Neuronal stem cell (in vitro differentiated cells): ENCODE measurements around the gene DRD4.
A peak's percentile ranks its signal among the peaks of the same experiment; 100 is the strongest.

Experiments used
- DNase-seq: peaks from one replicate; pipeline ENCODE4 v3.0.0-alpha.2; 2013; ENCODE audit warnings: low spot score
- H2AFZ ChIP-seq: one replicate; pipeline ENCODE4 v1.6.1; 2013; ENCODE audit warnings: mild to moderate bottlenecking, low read length, inconsistent platforms
- H2AK5ac ChIP-seq: 2 replicates; pipeline ENCODE4 v1.6.1; 2013; ENCODE audit warnings: low read depth, mild to moderate bottlenecking, inconsistent platforms, low read length, moderate library complexity, mixed read lengths
- H2BK120ac ChIP-seq: 2 replicates; pipeline ENCODE4 v1.6.1; 2013; ENCODE audit warnings: low read depth, mild to moderate bottlenecking, inconsistent platforms, low read length, moderate library complexity, mixed read lengths
- H2BK12ac ChIP-seq: one replicate; pipeline ENCODE4 v1.6.1; 2013; ENCODE audit warnings: low read length, inconsistent platforms
- H2BK15ac ChIP-seq: 2 replicates; pipeline ENCODE4 v1.6.1; 2013; ENCODE audit warnings: mild to moderate bottlenecking, low read length, inconsistent platforms, mixed read lengths
- H2BK5ac ChIP-seq: one replicate; pipeline ENCODE4 v1.6.1; 2013; ENCODE audit warnings: inconsistent platforms, mild to moderate bottlenecking, low read length, moderate library complexity
- H3K14ac ChIP-seq: one replicate; pipeline ENCODE4 v1.6.1; 2013; ENCODE audit warnings: low read length, inconsistent platforms
- H3K18ac ChIP-seq: 2 replicates; pipeline ENCODE4 v1.6.1; 2013; ENCODE audit warnings: low read length, inconsistent platforms
- H3K23ac ChIP-seq: 2 replicates; pipeline ENCODE4 v1.6.1; 2013; ENCODE audit warnings: low read depth, mild to moderate bottlenecking, mixed read lengths, low read length, inconsistent platforms; ENCODE audit not compliant: poor library complexity
- H3K27ac ChIP-seq: replicated peaks from 3 replicates; pipeline ENCODE4 v1.5.1; 2013; ENCODE audit warnings: low read length, inconsistent platforms
- H3K27me3 ChIP-seq, 3 experiments: 2 replicates each; pipeline ENCODE4 v1.6.1; 2013; ENCODE audit warnings: low read length in 3 of 3, mild to moderate bottlenecking in 2 of 3, inconsistent platforms in 1 of 3, low read depth in 1 of 3, mixed read lengths in 1 of 3, moderate library complexity in 1 of 3; ENCODE audit not compliant: control insufficient read depth in 3 of 3, insufficient read depth in 3 of 3
- H3K36me3 ChIP-seq, 2 donors: replicated peaks in 1 of 2; 2 replicates each; pipeline ENCODE4 v1.6.1; 2013; ENCODE audit warnings: low read length in 2 of 2; ENCODE audit not compliant: control insufficient read depth in 2 of 2, insufficient read depth in 2 of 2
- H3K4ac ChIP-seq: 2 replicates; pipeline ENCODE4 v1.6.1; 2013; ENCODE audit warnings: inconsistent platforms, mild to moderate bottlenecking, low read length, moderate library complexity
- H3K4me1 ChIP-seq, 2 donors: 1 replicate in 1 of 2; 2 replicates in 1 of 2; pipeline ENCODE4 v1.6.1; 2013; ENCODE audit warnings: low read length in 2 of 2, low read depth in 1 of 2; ENCODE audit not compliant: control insufficient read depth in 2 of 2, insufficient read depth in 1 of 2
- H3K4me2 ChIP-seq: one replicate; pipeline ENCODE4 v1.6.1; 2013; ENCODE audit warnings: mild to moderate bottlenecking, low read length, inconsistent platforms; ENCODE audit not compliant: insufficient read depth, poor library complexity, severe bottlenecking
- H3K4me3 ChIP-seq, 2 donors: 2 replicates each; pipeline ENCODE4 v1.5.1; 2013; ENCODE audit warnings: low read length in 2 of 2, mild to moderate bottlenecking in 2 of 2, inconsistent platforms in 1 of 2, moderate library complexity in 1 of 2
- H3K79me1 ChIP-seq: one replicate; pipeline ENCODE4 v1.6.1; 2013; ENCODE audit warnings: low read depth, mild to moderate bottlenecking, inconsistent platforms, low read length, moderate library complexity
- H3K9ac ChIP-seq: one replicate; pipeline ENCODE4 v1.6.1; 2013; ENCODE audit warnings: mild to moderate bottlenecking, low read depth, low read length, inconsistent platforms; ENCODE audit not compliant: poor library complexity
- H3K9me3 ChIP-seq, 2 donors: replicated peaks in 1 of 2; 2 replicates each; pipeline versions ENCODE3 to v1.6.1; 2013; ENCODE audit warnings: low read length in 2 of 2, mild to moderate bottlenecking in 2 of 2, inconsistent platforms in 1 of 2, low read depth in 1 of 2, mixed read lengths in 1 of 2, moderate library complexity in 1 of 2; ENCODE audit not compliant: control insufficient read depth in 2 of 2, insufficient read depth in 1 of 2
- H4K8ac ChIP-seq: one replicate; pipeline ENCODE4 v1.6.1; 2013; ENCODE audit warnings: low read depth, mild to moderate bottlenecking, inconsistent platforms, low read length, moderate library complexity
- H4K91ac ChIP-seq: one replicate; pipeline ENCODE4 v1.6.1; 2013; ENCODE audit warnings: low read length, low read depth, mild to moderate bottlenecking, inconsistent platforms; ENCODE audit not compliant: poor library complexity
- WGBS, 2 donors: extraction: QIAGEN DNeasy Blood & Tissue Kit; methylation state at CpG; one replicate each; pipeline ENCODE4 v1.1.7; 2013; ENCODE audit warnings: missing lambda C conversion rate in 2 of 2, mixed read lengths in 1 of 2; ENCODE audit not compliant: insufficient read length in 2 of 2, insufficient replicate concordance in 1 of 2; ENCODE audit errors: extremely low coverage in 2 of 2; 5-methylcytosine and 5-hydroxymethylcytosine counted together

DRD4 gene

GRCh38 chr11:641806-642370, 4.8 kb downstream of the DRD4 start:
- Histone ChIP-seq H3K4ac (no peak overlapping the region), H3K27ac (no peak overlapping the region), H3K9me3 (peaks cover 0 to 6% of the 10 kb centered on the region in 2 donors), H3K9ac (no peak overlapping the region), H3K79me1 (peaks cover 12% of the 10 kb centered on the region), H2AFZ (no peak overlapping the region), H4K8ac (no peak overlapping the region), H3K4me2 (no peak overlapping the region), H2BK5ac (no peak overlapping the region), H2BK12ac (no peak overlapping the region), H3K18ac (peak overlapping the region; percentile 4), H3K23ac (peak overlapping the region; percentile 57), H3K4me1 (peaks cover 15% of the 10 kb centered on the region in 2 donors), H3K36me3 (peaks cover 5 to 47% of the 10 kb centered on the region in 2 donors), H3K27me3 (peaks cover 0 to 14% (median 5%) of the 10 kb centered on the region in 3 experiments), H2BK120ac (peak overlapping the region; percentile 100), H3K4me3 (no peak overlapping the region), H4K91ac (no peak overlapping the region), H2BK15ac (no peak overlapping the region), H2AK5ac (peak overlapping the region; percentile 20), H3K14ac (no peak overlapping the region)
- no CpG with 5 or more reads among the region's 19 CpGs for WGBS, 2 donors
- no peak for DNase-seq

GRCh38 chr11:643366-643765, 6.3 kb downstream of the DRD4 start:
- WGBS, 2 donors, result no CpG with 5 or more reads among the region's 9 CpGs
- Histone ChIP-seq H2BK15ac (no peak overlapping the region), H2AK5ac (no peak overlapping the region), H3K27me3 (peaks cover 0 to 4% (median 2%) of the 10 kb centered on the region in 3 experiments), H3K4me3 (no peak overlapping the region), H3K27ac (no peak overlapping the region), H3K36me3 (peaks cover 5 to 54% of the 10 kb centered on the region in 2 donors), H3K4ac (no peak overlapping the region), H3K18ac (peak overlapping the region; percentile 11), H3K4me1 (peaks cover 8 to 9% of the 10 kb centered on the region in 2 donors), H3K4me2 (no peak overlapping the region), H4K91ac (no peak overlapping the region), H3K14ac (no peak overlapping the region), H2AFZ (no peak overlapping the region), H3K23ac (no peak overlapping the region), H3K9me3 (peaks cover 0 to 6% of the 10 kb centered on the region in 2 donors), H2BK12ac (no peak overlapping the region), H3K79me1 (peaks cover 8% of the 10 kb centered on the region), H3K9ac (peak overlapping the region; percentile 50), H2BK5ac (no peak overlapping the region), H2BK120ac (no peak overlapping the region), H4K8ac (no peak overlapping the region)
- no peak for DNase-seq

DNA sequence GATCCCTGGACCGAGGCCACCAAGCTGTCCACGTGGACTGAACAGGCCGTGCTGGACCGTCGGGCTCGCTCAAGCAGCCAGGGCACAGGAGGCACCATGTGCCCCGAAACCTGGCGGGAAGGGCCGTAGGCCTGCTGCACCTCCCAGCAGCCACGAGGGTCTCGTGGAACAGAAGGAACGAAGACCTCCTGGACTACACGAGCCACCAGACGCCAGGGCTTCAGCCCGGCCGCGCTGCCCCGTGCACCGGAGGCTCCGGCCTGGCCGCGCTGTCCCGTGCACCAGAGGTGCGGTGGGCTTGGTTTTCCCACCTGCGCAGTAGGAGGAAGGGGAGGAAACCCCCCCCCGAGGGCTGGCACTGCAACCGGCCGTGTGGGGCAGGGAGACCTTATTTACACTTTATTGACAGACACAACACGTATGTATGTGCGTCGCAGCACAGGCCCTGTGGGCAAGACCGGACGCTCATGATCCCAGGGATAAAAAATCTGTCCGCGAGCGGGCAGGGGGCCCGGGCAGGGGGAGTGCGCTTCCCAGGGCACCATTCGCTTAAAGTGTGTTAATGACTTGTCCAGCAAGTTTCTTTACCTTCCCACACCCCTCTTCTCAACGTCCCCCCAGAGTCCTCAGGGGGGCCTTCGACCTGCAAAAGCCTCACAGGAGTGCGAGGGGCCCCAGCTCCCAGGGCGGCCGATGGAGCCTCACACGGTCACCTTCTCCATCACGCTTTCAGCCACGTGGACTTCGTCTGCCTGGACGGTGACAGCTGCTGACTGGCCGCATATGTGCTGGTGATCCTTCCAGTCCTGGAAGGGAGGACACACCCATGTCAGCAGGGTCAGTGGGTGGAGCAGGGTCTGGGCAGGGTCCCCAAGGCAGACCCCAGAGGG, 7.0 kb downstream of the DRD4 start:
- DNase-seq, result no peak
- WGBS, 2 donors, result no CpG with 5 or more reads among the region's 50 CpGs
- H4K8ac ChIP-seq, result no peak overlapping the region

GRCh38 chr11:645536-645935, 8.5 kb downstream of the DRD4 start:
- H3K23ac ChIP-seq, result no peak overlapping the region
- no peak overlapping the region for H4K8ac ChIP-seq
- H3K9ac ChIP-seq, result no peak overlapping the region
- H2AFZ ChIP-seq, result no peak overlapping the region
- no peak overlapping the region for H3K4me3 ChIP-seq
- H3K36me3 ChIP-seq, result peaks cover 9 to 67% of the 10 kb centered on the region in 2 donors
- H3K4ac ChIP-seq, result no peak overlapping the region
- no peak overlapping the region for H3K14ac ChIP-seq
- no peak overlapping the region for H3K18ac ChIP-seq
- H3K27ac ChIP-seq, result no peak overlapping the region
- H2BK12ac ChIP-seq, result no peak overlapping the region
- H2BK15ac ChIP-seq, result no peak overlapping the region
- H4K91ac ChIP-seq, result no peak overlapping the region
- DNase-seq, result no peak
- no peak overlapping the region for H2AK5ac ChIP-seq
- H2BK120ac ChIP-seq, result no peak overlapping the region
- no peak overlapping the region for H2BK5ac ChIP-seq
- WGBS, 2 donors, result no CpG with 5 or more reads among the region's 16 CpGs
- peaks cover 0 to 2% (median 1%) of the 10 kb centered on the region in 3 experiments for H3K27me3 ChIP-seq
- H3K9me3 ChIP-seq, result peaks cover 0 to 6% of the 10 kb centered on the region in 2 donors
- peaks cover 0 to under 1% of the 10 kb centered on the region in 2 donors for H3K4me1 ChIP-seq
- H3K79me1 ChIP-seq, result peaks cover 8% of the 10 kb centered on the region
- no peak overlapping the region for H3K4me2 ChIP-seq

More for the DNA sequence above, 7.0 kb downstream of the DRD4 start:
- H2BK120ac ChIP-seq, result no peak overlapping the region
- no peak overlapping the region for H2AK5ac ChIP-seq
- peaks cover 5 to 58% of the 10 kb centered on the region in 2 donors for H3K36me3 ChIP-seq
- H3K4me1 ChIP-seq, result peaks cover 2 to 8% of the 10 kb centered on the region in 2 donors
- H3K18ac ChIP-seq, result peak overlapping the region; percentile 59
- H3K4ac ChIP-seq, result no peak overlapping the region
- H3K27ac ChIP-seq, result no peak overlapping the region
- H3K14ac ChIP-seq, result no peak overlapping the region
- peak overlapping the region; percentile 25 for H3K23ac ChIP-seq
- no peak overlapping the region for H2BK12ac ChIP-seq
- H3K4me2 ChIP-seq, result no peak overlapping the region
- peak overlapping the region; percentile 50 for H3K9ac ChIP-seq
- H3K27me3 ChIP-seq, result peaks cover 0 to 4% (median 2%) of the 10 kb centered on the region in 3 experiments
- H3K79me1 ChIP-seq, result peaks cover 8% of the 10 kb centered on the region
- H3K4me3 ChIP-seq, result no peak overlapping the region
- H3K9me3 ChIP-seq, result peaks cover 0 to 6% of the 10 kb centered on the region in 2 donors
- H2BK5ac ChIP-seq, result no peak overlapping the region
- no peak overlapping the region for H4K91ac ChIP-seq
- no peak overlapping the region for H2BK15ac ChIP-seq
- H2AFZ ChIP-seq, result no peak overlapping the region
